Measurements from ENCODE around the gene PHYKPL.

The PHYKPL gene

GRCh38 chr5:178193251-178193809, 39.3 kb downstream of the PHYKPL start:
- TF ChIP-seq EZH2 (optimal IDR thresholded peaks at IDR 0.05; ENCODE audit: low read depth, low read length): no peak
- no peak for TF ChIP-seq EZH2phosphoT487 (IDR thresholded peaks at IDR 0.05; ENCODE audit: low read length)
- no peak for TF ChIP-seq CTCF (IDR thresholded peaks at IDR 0.05; ENCODE audit: low read length)
- H3K27ac ChIP-seq (ENCODE audit: low read length): no peak overlapping the region
- no peaks in the 10 kb centered on the region for H3K79me2 ChIP-seq (ENCODE audit: low read length)
- no peaks in the 10 kb centered on the region for H3K9me3 ChIP-seq (replicated peaks; ENCODE audit: insufficient read depth, low read length)
- no peak overlapping the region for H2AFZ ChIP-seq (ENCODE audit: low read length)
- H3K9ac ChIP-seq (ENCODE audit: low read length): no peak overlapping the region
- H3K36me3 ChIP-seq (replicated peaks; ENCODE audit: insufficient read depth, low read length): no peaks in the 10 kb centered on the region
- no peaks in the 10 kb centered on the region for H3K4me1 ChIP-seq (ENCODE audit: low read length)
- no peak for DNase-seq
- H4K20me1 ChIP-seq (ENCODE audit: insufficient read depth, low read length): no peaks in the 10 kb centered on the region
- H3F3A ChIP-seq (ENCODE audit: insufficient read depth, low read length): no peaks in the 10 kb centered on the region
- no peak overlapping the region for H3K4me2 ChIP-seq (ENCODE audit: low read depth, low read length)
- no peaks in the 10 kb centered on the region for H3K9me2 ChIP-seq (replicated peaks; ENCODE audit: insufficient read depth, low read length)
- peaks cover 15% of the 10 kb centered on the region for H3K27me3 ChIP-seq (replicated peaks; ENCODE audit: insufficient read depth, low read length)
- H3K4me3 ChIP-seq (ENCODE audit: low read length): no peak overlapping the region

DNA sequence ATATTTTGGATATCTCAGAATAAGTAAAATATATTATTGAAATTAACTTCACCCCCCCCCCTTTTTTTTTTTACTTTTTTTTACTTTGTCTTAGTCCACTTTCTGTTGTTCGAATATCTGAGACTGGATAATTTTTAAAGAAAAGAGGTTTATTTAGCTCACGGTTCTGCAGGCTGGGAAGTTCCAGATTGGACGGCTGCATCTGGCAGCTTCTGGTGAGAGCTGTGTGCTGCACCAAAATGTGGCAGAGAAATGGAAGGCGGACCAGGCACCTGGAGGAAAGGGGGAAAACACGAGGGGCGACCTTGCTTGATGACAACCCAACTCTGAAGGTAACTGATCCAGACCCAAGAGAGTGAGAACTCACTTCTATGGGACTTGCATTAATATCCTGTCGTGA, 39.8 kb downstream of the PHYKPL start:
- Histone ChIP-seq H3K4me1 (ENCODE audit: low read length) (no peaks in the 10 kb centered on the region), H3K27me3 (replicated peaks; ENCODE audit: insufficient read depth, low read length) (peaks cover 15% of the 10 kb centered on the region), H3K79me2 (ENCODE audit: low read length) (no peaks in the 10 kb centered on the region), H3K9me2 (replicated peaks; ENCODE audit: insufficient read depth, low read length) (no peaks in the 10 kb centered on the region), H3K4me3 (ENCODE audit: low read length) (no peak overlapping the region), H4K20me1 (ENCODE audit: insufficient read depth, low read length) (no peaks in the 10 kb centered on the region), H3F3A (ENCODE audit: insufficient read depth, low read length) (no peaks in the 10 kb centered on the region), H2AFZ (ENCODE audit: low read length) (no peak overlapping the region), H3K27ac (ENCODE audit: low read length) (no peak overlapping the region), H3K36me3 (replicated peaks; ENCODE audit: insufficient read depth, low read length) (no peaks in the 10 kb centered on the region), H3K9ac (ENCODE audit: low read length) (no peak overlapping the region), H3K9me3 (replicated peaks; ENCODE audit: insufficient read depth, low read length) (no peaks in the 10 kb centered on the region), H3K4me2 (ENCODE audit: low read depth, low read length) (no peak overlapping the region)
- TF ChIP-seq CTCF (IDR thresholded peaks at IDR 0.05; ENCODE audit: low read length) (no peak), EZH2 (optimal IDR thresholded peaks at IDR 0.05; ENCODE audit: low read depth, low read length) (no peak), EZH2phosphoT487 (IDR thresholded peaks at IDR 0.05; ENCODE audit: low read length) (no peak)
- no peak for DNase-seq

DNA sequence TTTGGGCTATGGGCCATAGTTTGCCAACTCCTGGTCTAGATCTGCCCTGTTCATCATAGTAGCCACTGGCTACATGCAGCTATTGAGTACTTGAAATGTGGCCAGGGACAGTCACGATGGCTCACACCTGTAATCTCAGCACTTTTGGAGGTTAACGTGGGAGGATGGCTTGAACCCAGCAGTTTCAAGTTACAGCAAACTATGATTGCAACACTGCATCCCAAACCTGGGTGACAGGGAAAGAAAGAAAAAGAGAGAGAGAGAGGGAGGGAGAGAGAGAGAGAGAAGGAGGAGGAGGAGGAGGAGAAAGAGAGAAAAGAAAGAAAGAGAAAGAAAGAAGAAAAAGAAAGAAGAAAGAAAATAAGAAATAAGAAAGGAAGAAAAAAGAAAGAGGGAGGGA, 40.4 kb downstream of the PHYKPL start:
- no peak overlapping the region for H3K9ac ChIP-seq (ENCODE audit: low read length)
- H3F3A ChIP-seq (ENCODE audit: insufficient read depth, low read length): no peaks in the 10 kb centered on the region
- H3K4me1 ChIP-seq (ENCODE audit: low read length): no peaks in the 10 kb centered on the region
- H3K36me3 ChIP-seq (replicated peaks; ENCODE audit: insufficient read depth, low read length): no peaks in the 10 kb centered on the region
- no peak overlapping the region for H3K4me3 ChIP-seq (ENCODE audit: low read length)
- TF ChIP-seq EZH2phosphoT487 (IDR thresholded peaks at IDR 0.05; ENCODE audit: low read length) (no peak), EZH2 (optimal IDR thresholded peaks at IDR 0.05; ENCODE audit: low read depth, low read length) (no peak), CTCF (IDR thresholded peaks at IDR 0.05; ENCODE audit: low read length) (no peak)
- no peaks in the 10 kb centered on the region for H4K20me1 ChIP-seq (ENCODE audit: insufficient read depth, low read length)
- no peaks in the 10 kb centered on the region for H3K9me2 ChIP-seq (replicated peaks; ENCODE audit: insufficient read depth, low read length)
- no peaks in the 10 kb centered on the region for H3K79me2 ChIP-seq (ENCODE audit: low read length)
- H3K27me3 ChIP-seq (replicated peaks; ENCODE audit: insufficient read depth, low read length): peaks cover 15% of the 10 kb centered on the region
- H3K27ac ChIP-seq (ENCODE audit: low read length): no peak overlapping the region
- no peak overlapping the region for H3K4me2 ChIP-seq (ENCODE audit: low read depth, low read length)
- no peak overlapping the region for H2AFZ ChIP-seq (ENCODE audit: low read length)
- H3K9me3 ChIP-seq (replicated peaks; ENCODE audit: insufficient read depth, low read length): no peaks in the 10 kb centered on the region
- no peak for DNase-seq

All from MM.1S (cell line).